HG03196 (cell line): ENCODE data around the gene LEFTY1.

ENCODE experiments used
- ATAC-seq: cut with Tn5 transposase; IDR thresholded peaks from one replicate; pipeline ENCODE4 v1.9.1; 2021; ENCODE audit not compliant: unreplicated experiment

Gene LEFTY1

DNA sequence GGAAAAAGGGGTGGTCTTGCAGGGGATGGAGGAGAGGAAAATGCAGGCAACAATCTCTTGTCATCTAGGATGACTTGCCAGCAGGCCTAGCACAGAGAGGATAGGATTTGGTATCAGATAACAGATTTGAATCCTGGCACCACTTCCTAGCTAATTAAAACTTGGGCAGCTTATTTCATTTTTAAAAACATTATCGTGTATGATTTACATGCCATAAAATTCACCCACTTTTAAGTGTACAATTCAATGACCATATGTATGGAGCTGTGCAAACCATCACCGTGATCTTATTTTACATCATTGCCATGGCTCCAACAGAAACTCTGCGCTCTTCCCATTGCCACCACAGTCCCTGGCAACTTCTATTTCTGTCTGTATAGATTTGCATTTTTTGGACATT lies 28.2 kb upstream of the LEFTY1 start:
- ATAC-seq = no peak

- no peak for ATAC-seq
Observed at GRCh38 chr1:225915538-225915991, 26.6 kb upstream of the LEFTY1 start.

GRCh38 chr1:225914947-225915346 lies 26.0 kb upstream of the LEFTY1 start:
- no peak for ATAC-seq

DNA sequence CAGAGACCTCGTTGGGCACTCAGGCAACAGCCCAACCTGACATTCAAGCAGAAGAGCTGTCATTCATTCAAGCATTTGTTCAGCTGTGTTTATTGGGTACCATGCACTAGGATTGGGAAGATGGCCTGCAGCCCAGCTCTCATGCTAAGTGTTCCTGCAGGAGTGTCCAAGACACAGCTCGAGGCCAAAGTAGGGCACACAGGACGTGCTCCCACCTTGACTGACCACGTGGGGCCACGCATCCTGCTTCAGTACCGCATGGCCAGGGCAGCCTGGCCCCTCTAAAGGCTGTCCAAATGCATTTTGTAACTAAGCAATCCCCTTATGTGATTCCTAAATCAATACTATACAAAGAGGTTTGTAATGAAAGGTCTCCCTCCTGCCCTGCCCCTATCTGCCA lies 25.4 kb upstream of the LEFTY1 start:
- ATAC-seq = no peak

- ATAC-seq = peak; percentile 59
Observed at GRCh38 chr1:225911191-225912130, 22.5 kb upstream of the LEFTY1 start.

- ATAC-seq = no peak
Observed at GRCh38 chr1:225909477-225909876, 20.5 kb upstream of the LEFTY1 start.

GRCh38 chr1:225908773-225909172 lies 19.8 kb upstream of the LEFTY1 start:
- ATAC-seq = no peak

- no peak for ATAC-seq
Observed at GRCh38 chr1:225908013-225908640, 19.2 kb upstream of the LEFTY1 start.

- no peak for ATAC-seq
Observed at GRCh38 chr1:225907341-225907740, 18.4 kb upstream of the LEFTY1 start.

DNA sequence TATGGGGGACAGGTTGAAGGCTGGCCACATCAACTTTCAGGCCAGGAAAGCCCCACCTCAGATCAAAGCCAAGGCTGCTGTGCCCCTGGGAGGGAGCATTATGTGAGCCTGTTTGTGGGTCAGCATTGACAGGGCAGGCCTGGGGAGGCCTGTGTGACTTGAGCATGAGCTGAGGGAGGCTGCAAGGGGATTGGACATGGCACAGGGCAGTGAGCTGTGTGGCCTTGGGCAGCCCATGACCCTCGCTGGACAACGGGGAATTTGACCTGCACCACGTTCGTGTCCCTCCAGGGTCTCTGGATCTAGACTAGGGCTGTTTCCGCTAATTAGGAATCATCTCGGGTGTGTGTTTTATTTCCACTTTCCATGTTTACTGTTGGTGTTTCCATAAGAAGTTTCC lies 17.5 kb upstream of the LEFTY1 start:
- ATAC-seq = no peak

GRCh38 chr1:225903623-225904022 lies 14.7 kb upstream of the LEFTY1 start:
- ATAC-seq = no peak

DNA sequence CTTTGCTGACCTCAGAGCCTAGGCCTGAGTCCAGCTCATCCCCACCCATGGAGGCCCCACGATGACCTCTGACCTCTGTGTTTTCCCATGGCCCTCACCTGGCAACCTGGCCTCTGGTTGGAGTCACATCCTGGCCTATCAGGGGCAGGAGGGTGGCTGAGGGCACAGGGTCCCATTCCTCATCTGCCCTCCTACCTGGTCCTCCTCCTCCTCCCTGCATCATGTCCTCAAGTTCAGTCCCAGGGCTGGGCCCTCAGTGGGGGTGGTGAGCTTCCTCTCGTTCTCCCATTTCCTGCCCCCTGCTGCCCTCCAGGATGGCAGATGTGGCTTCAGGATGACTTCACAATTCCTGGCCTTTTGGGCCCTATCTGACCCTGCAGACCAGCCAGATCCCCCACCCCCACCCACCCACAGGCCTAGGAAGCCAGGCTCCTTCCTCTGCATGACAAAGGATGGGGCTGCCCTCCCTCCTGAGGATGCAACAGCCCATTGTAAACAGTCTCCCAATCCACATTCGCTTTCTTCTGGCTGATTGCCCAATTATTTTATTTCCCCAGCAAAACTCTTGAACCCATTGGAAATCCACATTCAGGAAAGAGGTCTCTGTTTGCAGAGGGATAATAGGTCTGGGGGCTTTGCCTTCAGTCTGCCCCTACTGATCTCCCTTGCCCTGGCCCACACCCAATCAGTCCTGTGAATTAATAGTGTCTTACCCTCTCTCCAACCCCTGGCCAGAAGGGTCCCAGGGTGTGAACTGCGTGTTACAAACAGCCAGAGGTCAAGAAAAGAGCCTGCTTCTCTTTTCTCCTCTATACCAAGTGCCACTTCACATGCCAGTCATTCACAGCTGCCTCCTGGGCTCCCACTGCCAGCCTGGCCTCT lies 10.3 kb upstream of the LEFTY1 start:
- no peak for ATAC-seq

DNA sequence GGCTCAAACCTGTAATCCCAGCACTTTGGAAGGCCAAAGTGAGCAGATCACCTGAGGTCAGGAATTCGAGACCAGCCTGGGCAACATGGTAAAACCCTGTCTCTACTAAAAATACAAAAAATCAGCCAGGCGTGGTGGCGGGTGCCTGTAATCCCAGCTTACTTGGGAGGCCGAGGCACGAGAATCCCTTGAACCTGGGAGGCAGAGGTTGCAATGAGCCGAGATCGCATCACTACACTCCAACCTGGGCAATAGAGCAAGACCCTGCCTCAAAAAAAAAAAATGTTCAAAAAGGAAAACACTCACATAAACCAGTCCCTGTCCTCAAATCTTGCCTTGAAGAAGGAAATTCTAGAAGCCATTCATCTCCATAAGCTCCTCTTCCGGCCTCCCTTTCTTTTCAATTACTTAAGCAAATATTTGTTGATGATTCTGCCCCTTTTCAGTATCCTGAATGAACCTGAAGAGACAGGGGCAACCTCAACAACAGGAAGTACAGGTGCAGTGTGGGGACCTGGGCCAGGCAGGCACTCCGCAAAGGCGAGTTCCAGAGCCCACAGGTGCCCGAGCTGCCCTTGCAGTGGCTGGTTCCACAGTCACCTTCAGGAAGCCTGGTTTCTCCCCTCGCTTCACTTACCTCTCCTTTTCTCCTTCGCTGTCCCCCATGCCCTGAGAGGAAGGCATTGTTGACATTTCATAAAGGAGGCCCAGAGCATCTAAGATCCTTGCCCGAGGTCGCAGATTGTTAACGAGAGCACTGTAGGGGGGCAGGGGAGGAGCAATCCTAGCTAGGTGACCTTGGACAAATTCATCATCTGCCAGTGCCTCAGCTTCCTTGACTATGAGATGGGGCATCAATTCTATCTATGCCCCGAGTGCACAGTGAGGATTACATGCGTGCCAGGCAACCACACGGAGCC lies 8.9 kb upstream of the LEFTY1 start:
- ATAC-seq = no peak

GRCh38 chr1:225896937-225897549 lies 8.1 kb upstream of the LEFTY1 start:
- ATAC-seq = peak; percentile 100

- no peak for ATAC-seq
Observed at GRCh38 chr1:225896494-225896893, 7.5 kb upstream of the LEFTY1 start.

- no peak for ATAC-seq
Observed at GRCh38 chr1:225892307-225892706, 3.4 kb upstream of the LEFTY1 start.

DNA sequence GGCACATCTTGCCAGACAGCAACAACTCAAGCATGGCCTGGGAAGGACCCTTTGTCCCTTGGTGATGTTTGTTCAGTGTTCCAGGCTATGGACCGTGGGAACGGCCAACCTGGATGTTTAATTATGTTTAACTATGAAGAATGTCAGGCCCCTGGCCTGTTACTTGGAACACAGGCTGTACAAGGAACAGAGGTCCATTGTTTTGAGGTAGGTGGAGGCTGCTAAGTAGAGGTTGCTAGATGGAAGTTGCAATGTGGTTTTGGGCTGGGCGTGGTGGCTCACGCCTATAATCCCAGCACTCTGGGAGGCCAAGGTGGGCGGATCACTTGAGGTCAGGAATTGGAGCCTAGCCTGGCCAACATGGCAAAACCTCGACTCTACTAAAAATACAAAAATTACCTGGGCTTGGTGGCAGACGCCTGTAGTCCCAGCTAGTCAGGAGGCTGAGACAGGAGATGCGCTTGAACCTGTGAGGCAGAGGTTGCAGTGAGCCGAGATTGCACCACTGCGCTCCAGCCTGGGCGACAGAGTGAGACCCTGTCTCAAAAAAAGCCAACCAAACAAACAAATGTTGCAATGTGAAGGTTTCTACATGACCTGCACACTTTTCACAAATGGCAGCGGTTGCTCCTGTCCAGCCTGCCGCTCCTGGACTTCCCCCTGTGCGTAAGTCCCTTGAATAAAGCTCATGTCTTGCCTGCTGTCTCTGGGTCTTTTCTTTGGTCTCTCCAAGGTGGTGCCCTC lies 2.5 kb upstream of the LEFTY1 start:
- no peak for ATAC-seq

DNA sequence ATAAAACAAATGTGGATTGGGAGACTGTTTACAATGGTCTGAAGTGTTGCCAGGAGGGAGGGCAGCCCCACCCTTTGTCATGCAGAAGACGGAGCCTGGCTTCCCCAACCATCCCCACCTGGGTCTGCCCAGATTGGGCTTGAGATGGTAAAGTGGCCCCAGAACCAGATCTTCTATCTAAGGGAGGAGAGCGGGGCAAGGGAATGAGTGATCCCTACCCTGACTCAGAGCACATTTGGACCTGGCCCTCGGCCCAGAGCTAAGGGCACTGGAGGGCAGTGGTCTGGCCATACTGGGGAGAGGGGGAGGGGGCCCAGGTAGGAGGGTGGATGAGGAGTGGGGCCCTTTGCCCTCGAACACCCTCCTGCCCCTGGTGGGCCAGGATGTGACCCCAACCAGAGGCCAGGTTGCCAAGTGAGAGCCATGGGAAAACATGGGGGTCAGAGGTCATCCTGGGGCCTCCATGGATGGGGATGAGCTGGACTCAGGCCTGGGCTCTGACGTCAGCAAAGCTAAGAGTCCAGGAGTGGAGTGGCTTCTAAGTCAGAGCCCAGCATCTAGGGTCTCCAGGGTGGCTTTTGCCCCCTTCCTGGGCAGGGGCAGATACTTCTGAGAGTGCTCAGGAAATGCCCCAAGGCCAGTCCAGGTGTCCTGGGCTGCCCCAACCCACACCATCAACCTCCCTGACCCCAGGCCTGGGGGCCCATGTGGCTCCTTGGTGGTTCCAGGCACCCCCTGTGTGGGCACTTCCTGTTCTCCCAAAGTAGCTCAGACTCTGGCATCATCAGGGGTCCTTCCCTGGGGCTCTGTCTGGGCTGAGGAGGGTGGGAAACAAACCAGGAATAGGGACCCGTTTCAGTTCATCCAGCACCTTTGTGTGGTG lies 1.6 kb upstream of the LEFTY1 start:
- ATAC-seq = no peak
